HG02884 (cell line): ENCODE results near the gene OCA2.
"Not testable (repeated sequence)": the region's sequence is repeated elsewhere in the genome, so short reads cannot be mapped to it uniquely, and the experiment has no call there.

Source experiments
- ATAC-seq: cut with Tn5 transposase; IDR thresholded peaks from one replicate; pipeline ENCODE4 v1.9.1; 2021; ENCODE audit warnings: mild to moderate bottlenecking, moderate library complexity; ENCODE audit not compliant: unreplicated experiment

Gene OCA2

DNA sequence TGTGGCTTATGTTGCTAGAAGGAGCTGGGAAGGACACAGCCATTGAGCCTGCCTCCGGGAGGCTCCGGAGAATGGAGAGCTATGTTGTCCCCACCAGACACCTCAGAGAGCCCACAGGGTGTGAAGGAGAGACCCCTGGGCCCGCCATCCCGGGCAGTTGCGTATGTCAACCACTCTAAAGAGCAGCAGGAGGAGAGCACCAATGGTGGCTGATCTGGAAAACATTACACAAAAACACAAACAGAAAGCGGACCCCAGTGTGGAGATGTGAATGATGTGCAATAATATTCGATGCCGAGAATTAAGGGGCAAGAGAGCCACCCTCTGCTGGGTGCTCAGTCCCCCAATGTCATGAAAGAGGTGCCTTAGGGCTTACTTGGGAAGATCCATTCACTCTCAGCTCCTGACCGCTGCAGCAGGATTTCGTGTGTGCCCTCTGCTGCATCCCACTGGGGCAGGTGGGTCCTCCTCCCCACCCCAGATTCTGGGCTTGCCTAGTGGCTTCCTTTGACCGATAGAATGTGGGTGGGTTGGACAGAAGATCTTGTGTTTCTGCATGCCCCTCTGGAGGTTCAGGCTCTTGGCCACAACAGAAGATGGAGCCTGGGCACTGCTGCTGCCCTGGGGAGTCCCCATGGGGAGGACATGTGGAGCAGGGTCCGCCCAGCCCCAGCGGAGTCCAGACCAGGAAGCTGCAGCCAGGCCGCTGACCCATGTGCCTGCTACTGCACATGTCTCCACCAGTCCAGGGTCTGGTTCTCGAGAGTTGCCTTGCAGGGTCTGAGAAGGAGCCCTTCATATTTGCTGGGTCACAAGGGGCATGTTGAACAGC is 245.3 kb downstream of the OCA2 start:
- no peak for ATAC-seq

DNA sequence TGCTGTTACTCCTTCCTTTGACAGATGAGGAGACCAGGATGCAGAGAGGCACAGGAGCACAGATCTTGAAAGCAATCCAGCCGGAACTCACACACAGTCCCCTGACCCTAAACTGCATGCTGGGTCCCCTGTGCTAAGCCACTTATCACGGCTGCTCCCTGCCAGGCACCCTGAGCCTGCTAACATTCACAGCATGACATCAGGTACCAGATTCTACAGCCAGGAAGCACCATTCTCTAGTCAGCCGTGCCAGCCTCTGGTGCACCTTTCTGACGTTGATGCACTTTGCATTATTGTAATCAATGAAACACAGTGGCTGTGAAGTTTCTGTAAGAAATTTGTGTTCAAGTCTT is 247.3 kb downstream of the OCA2 start:
- ATAC-seq: no peak

DNA sequence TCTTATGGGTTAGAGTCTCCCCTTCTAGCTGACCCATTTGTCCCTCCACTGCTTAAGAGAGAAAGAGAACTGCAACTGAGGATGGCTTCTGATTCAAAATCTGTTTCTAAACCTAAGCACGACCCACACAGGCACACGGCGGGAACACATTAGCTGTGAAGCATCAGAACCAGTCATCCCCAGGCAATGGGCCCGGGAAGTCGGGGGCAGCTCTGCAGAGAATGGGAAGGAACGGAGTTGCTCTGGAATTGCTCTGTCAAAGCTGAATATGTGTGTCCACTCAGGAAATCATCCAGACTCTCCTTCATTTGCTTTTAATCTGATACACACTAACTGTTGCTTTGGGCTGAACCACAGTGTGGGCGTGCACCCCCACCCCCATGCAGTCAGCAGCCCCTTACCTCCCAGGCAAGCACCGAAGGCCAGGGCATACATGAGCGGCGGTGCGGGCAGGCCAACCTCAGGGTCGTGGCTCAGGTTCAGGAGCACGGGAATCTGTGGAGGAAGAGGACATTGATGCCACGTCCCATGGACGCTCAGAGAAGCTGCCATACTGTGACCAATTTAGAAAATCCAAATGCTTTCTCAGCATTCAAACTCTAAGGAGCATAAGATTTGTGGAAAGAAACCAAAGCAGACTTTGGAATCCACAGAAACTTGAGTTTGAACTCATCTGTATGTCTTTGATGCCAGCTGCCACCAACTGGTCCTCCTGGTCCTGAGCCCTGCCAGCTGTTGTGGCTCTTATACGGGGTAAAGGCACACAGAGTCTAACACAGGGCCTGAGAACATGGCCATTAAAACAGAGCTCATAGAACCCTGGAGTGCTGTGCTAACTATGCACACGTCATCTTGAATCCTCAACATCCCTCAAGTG is 247.9 kb downstream of the OCA2 start:
- ATAC-seq: no peak

DNA sequence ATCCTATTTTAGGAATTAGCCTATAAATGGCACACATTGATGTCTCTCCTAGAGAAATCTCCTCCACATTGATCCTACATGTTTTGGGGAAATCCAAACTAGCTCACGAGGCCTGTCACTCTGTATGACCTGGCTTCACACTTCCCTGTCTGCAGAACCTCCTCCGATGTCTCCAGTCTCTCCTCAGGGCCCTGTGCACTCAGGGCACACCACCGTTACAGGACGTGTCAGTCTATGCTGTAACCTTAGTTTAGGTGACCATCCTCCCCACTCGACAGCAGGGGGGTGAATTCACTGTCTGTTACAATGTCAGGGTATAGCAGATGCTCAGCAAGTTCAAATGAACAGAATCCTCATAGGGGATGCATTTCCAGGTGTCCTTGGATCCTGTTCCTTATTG is 249.1 kb downstream of the OCA2 start:
- no peak for ATAC-seq

DNA sequence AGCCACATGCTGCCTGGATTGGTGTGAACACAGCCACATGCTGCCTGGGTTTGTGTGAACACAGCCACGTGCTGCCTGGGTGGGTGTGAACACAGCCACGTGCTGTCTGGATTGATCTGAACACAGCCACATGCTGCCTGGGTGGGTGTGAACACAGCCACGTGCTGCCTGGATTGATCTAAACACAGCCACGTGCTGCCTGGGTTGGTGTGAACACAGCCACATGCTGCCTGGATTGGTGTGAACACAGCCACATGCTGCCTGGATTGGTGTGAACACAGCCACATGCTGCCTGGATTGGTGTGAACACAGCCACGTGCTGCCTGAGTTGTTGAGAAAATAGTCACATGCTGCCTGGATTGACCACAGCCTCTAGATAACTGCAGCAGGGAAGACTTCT is 250.2 kb downstream of the OCA2 start:
- ATAC-seq: not testable (repeated sequence)

DNA sequence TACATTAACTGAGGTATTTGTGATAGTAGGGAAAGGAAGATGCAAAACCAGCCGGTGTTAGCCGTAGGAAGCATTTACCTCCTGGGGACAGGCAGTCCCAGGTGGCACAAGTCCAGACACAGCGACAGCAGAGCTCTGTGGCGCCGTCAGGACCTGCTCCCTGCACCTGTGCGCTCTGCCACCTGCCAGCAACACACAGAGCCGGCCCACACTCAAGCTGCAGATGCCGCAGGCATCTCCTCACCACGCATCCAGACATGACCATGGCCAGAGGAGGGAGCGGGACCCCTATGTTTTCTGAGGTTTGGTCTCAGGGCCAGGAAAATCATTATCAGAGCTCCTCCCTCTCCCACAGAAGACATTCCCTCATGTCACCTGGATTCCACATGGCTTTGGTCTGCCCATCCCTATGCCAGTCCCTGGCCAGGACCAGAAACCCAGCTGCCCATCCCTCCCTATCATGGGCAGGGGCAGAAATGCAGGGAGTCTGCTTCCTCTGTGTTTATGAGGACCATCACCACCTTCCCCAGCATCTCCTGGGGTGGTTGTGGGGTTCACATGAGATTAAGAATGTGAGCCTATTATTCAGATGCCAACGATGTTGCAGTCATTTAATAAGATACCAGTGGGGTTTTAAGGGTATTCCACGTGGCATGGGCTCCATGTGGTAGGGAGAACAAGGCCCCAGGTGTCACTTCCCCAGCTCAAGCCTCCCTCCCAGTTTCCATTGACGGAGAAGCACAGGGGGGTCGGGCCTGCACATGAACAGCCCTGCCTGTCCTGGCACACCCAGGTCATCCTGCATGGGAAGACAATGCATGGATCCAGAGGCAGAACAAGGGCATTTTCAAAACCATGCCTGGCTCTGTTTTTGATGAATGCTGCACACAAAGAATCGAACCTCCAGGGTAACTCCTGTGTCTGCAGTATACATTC is 251.1 kb downstream of the OCA2 start:
- no peak for ATAC-seq

DNA sequence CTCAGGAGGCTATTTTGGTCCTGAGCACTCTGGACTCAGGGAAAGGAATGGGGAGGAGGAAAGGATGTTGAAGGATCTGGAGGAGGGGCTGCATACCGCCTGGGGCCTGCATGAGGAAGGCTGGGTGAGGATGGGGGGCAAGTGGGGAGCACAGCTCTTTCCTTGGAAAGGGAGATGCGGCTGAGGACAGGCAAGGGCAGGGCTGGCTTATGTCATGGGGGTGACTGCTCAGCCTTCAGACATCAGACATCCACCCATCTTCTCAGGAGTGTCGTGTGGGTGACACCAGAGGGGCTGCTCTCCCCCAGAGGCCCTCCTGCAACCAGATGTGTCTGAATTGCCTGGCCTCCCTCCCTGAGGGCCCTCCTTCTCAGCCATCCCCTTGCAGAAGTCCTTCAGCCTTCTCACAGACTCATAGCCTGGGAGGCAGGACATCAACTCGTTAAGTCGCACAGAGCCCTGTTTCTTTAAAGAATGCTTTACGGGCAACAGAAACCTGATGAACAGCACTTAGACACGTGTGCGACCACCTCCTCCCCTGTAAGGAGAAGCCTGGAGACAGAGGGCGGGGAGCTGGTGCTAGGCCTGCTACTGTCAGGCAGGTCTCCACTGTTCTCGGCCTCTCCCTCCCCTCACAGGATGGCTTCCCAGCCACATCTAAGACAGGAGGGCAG is 252.3 kb downstream of the OCA2 start:
- no peak for ATAC-seq

DNA sequence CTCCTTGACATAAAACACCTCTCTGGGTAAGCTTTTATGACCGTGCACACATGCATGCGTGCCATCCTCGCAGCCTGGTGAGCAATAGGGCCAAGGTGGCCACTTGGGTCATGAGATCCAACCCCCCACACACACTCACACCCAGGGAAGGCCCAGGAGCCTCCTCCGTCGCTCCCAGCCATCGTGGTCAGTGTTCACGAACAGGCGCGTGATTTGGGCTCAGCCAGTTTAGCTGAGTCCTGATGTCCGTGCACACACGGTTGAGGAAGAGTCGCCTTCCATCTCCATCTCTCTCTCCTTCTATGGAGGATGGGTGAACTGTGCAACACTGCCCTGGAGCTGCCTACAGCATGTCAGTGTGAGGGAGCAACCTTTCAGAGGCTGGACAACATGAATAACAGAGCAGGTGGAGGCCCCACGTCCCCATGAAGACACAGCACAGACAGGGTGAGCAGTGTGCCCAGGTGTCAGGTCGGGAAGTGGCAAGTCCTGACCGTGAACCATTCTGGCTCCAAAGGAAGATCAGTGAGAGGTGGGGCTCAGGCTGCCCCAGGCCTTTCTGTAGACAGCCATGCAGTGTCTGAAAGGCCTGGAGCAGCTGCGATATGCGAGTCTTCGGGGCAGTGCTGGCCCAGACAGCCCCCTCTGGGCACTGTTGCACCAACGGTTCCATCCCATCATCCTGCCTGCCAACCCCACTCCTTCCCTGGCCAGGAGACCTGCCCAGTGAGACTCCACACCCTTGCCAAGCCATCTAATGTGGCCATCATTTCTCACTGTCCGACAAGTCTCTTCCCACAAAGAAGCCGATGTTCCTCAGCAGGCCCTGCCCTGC is 253.4 kb downstream of the OCA2 start:
- no peak for ATAC-seq

DNA sequence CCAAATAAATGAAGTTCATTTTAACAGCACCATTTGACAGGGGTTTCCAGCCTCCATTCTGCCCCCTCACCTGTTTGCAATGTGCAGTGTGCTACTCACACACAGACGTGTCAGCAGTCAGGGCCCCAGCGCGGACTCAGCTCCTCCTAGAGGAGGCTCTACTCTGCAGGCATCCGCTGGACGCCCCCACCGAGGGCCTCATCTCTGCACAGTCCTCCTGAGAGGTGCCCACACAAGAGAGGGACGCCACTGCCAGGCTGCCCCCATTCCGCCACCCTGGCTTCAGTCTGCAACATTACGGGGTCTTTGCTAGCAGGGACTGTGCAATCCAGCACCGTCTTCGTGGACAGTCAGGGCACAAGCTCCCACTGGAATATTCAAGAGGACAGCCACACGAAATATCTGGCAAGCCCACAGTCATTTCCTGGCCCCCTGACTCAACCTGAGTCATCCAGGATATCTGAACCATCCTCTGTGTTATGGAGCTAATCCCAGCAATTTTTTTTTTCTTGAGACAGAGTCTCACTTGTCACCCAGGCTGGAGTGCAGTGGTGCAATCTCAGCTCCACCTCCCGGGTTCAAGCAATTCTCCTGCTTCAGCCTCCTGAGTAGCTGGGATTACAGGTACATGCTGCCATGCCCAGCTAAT is 255.0 kb downstream of the OCA2 start:
- no peak for ATAC-seq

DNA sequence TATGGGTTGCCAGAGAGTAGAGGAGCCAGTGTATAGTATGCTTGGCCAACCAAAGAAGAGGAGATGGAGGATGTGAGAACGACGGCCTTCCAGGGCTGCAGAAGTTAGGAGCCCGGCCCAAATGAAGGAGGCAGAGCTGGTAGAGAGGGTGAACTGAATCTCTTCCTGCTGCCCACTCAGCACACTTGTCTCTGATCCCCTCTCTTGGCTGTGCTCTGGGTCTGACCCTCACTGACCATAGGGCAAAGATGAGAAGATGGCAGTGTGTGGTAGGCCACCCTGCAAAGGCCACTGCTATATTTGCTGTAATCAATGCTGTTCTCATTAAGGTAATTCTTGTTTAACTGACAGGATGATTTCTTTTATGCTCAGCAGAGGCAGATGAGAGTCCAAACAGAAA is 256.0 kb downstream of the OCA2 start:
- ATAC-seq: no peak

DNA sequence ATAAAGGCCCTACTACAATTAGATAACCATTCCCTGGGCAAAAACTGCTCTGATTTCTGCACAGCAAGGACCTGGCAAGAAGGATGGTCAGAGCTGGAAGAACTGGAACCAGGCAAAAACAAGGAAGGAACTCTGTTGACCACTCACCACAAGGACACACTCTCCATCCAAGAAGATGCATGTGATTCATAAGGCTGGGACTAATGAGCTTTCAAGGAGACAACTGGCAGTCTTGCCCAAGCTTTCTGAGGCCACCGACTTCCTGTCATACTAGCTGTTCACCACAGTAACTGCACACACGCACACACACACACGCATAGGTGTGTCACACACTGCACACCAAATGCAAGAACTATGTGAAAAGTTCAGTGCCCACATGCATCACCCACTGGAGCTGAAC is 256.6 kb downstream of the OCA2 start:
- no peak for ATAC-seq

DNA sequence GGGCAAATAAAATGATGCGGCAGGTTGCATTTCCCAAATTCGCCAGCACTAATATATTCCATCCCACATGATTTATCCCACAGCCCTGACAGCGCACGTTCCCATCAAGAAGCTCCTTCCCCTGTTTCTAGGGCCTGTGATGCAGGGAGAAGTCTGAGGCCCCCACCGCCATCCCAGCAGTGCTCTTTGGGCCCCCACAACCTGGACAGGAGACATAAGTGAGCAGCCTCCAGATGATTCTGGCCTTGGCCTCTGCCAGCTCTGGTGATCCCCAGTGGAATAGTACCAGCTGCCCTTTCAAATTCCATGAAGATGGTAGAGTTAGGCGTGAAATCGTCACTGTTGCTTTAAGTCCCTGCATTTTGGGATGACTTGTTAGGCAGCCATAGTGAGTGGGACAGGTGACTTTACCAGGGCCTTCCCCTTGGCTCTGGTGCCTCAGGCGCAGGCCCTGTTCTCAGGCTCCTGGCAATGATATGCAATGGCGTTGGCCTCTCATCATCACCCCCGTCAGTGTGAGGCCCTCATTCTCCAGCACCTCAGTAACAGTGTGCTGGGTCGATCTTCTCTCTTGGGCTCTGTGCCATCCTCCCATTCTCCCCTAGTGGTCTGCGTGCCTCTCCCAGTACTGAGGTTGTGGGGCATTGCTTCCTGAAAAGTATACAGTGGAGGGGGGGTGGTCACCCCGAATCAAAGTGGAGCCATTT is 263.7 kb downstream of the OCA2 start:
- no peak for ATAC-seq

DNA sequence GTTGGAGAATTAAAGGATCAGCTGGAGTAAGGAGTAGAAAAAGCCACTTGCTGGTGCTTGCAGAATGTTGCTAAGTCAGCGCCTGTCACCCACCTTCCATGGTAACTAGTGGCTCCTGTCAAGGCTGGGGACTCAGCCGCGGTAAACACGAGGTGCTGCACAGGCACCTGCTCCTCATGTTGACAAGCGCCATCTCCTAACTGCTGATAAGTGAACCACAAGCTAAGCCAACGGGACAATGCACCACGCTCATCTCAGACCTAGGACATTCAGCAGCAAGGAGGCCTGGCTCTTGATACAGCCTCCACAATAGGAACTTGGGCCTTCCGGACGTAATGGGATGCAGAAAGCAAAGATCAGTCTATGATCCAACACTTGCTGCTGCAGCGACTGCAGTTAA is 264.4 kb downstream of the OCA2 start:
- ATAC-seq: no peak

DNA sequence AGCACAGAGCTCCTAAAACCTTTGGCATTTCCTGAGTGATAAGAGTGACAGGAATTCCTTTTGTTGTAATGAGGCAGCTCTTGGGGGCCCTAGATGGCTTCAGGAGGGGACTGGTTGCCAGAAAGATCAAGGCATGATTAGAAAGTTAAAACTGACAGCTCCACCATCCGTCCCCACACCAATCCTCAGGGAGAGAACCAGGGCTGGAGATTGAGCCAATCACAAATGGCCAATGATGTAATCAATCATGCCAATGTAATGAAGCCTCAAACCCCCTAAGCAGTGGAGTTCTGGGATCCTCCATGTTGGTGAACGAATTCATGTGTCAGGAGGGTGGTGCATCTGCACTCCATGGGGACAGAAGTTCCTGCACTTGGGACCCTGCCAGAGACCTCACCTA is 265.1 kb downstream of the OCA2 start:
- no peak for ATAC-seq

DNA sequence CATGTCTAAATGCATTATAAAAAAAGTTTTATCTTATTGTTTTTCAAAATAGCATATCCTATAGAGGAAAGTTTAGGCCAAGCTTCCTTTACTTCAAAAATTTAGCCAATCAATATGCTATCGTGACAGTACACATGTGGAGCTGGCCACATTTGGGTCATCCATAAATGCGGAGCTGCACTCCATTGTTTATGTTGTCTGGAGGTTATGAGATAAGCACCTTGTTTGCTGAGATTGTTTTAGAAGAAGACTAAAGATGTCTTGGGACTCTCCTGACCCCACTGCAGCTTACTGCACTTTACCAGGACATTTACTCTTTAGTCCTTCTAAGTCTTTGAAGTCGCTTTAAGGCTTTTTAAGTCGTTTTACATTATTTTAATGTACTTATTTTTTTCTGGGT is 265.9 kb downstream of the OCA2 start:
- no peak for ATAC-seq

DNA sequence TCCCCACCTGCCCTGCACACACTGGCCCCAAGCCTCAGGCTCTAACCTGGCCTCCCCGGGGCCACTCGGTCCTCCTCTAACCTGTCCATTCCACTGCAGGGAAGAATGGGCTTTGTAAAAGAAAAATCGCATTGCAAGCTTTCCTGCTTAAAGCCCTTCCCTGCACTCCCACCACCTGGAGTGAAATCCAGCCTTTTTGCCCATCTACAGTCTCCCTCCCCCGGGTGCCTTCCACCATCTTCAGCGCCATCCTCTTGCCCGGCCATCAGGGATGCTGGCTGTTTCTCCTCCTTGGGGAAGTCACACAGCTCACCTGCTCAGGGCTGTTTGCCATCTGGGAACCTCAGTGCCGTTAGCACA is 266.9 kb downstream of the OCA2 start:
- ATAC-seq: no peak

DNA sequence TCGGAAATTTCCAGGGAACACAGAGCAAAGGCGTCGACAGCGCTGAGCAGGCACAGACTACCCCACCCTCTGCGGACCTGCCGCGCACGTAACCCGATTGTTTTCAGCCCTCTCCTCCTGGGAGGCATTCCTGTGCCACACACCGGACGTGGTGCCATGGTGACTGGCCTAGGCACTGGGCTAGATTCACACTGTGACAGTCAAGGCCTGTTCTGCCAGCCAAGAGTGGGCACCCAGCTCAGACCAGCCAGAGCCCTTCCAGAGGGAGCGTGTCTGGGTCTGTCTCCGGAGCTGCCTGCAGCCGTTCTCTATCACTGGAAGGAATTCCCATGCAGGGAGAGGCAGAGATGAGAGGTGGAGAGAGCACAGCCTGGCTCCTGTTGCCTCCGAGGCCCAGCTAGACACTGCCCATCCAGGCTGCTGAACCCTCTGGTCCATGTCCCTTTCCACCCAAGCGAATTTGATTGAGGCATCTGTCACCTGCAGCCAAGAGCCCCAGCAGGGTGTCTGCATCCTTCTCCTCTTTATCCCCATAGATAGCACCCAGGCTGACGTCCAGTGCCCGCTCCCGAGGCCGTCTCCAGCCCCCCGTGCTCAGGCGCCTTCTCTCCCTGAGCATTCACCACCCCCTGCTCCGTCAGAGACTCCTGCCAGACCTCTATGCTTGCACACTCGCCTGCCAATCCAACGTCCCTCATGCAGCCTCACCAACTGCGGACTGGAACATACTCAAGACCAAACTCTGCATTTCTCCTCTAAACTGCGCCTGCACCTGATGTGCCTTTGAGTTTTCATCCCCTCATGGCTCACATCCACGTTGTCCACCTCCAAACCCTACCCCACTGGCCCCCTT is 267.5 kb downstream of the OCA2 start:
- no peak for ATAC-seq

DNA sequence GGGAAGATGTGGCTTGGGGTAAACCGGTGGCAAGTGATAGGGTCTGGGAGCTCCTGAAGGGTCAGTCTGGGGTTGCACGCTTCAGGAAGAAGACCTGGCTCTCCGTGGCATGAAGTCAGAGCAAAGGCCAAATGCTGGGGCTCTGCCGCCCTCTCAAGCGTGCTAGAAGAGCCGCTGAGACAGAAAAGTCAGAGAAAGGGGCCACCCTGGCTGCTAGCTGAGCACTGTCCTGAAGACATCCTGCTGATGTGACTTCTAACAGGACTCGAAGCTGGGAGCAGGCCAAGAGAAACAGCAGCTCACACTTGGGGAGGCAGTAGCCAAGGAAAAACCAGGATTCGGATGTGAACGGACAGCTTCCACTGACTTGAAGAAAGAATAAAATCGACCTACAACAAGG is 270.4 kb downstream of the OCA2 start:
- no peak for ATAC-seq
